K562 (cell line): ENCODE measurements around the gene MRNIP. TPM values are rescaled to one million over a fixed set of nuclear protein-coding genes. Genes with fewer than 3 reads are reported as not detected.

Source experiments
- BCL6 ChIP-seq: fragments of 250-450 bp; sonication (Bioruptor Pico); IDR thresholded peaks from 2 replicates; pipeline ENCODE4 v1.4.0; 2020
- CTCFL ChIP-seq: IDR thresholded peaks from 2 replicates; pipeline ENCODE4 v1.6.1; 2011; ENCODE audit warnings: borderline replicate concordance, low read depth, mild to moderate bottlenecking, moderate library complexity, low read length; ENCODE audit not compliant: insufficient read depth, poor library complexity, severe bottlenecking
- ELF1 ChIP-seq: fragments of 200-800 bp; sonication (Bioruptor generic); IDR thresholded peaks from 2 replicates; pipeline ENCODE4 v1.6.1; 2016; ENCODE audit warnings: missing genetic modification characterization, missing compliant biosample characterization
- ETV6 ChIP-seq, 3 experiments: fragments of 150-350 bp in 1 of 3; sonication (generic) in 1 of 3; formaldehyde crosslinking in 1 of 3; IDR thresholded peaks; 2 replicates each; pipeline versions ENCODE4 v1.6.1 to v1.8.0; 2014 to 2022; ENCODE audit warnings: borderline replicate concordance in 2 of 3, low read depth in 2 of 3, antibody characterized with exemption in 1 of 3, low read length in 1 of 3, mild to moderate bottlenecking in 1 of 3, missing genetic modification reagents in 1 of 3
- GTF2E2 ChIP-seq: fragments of 200-800 bp; sonication (Bioruptor generic); IDR thresholded peaks from 2 replicates; pipeline ENCODE4 v1.6.1; 2016; ENCODE audit warnings: missing genetic modification characterization, missing compliant biosample characterization
- HDAC3 ChIP-seq: fragments of 450-650 bp; IDR thresholded peaks from 2 replicates; pipeline ENCODE4 v1.6.1; 2018; ENCODE audit warnings: borderline replicate concordance, mild to moderate bottlenecking, moderate library complexity; ENCODE audit not compliant: partially characterized antibody
- HNRNPUL1 ChIP-seq: fragments of 200-400 bp; formaldehyde crosslinking; IDR thresholded peaks from 2 replicates; pipeline ENCODE4 v1.6.1; 2017; ENCODE audit warnings: low read length
- MAZ ChIP-seq, 2 experiments: fragments of 450-650 bp in 1 of 2; sonication (generic) in 1 of 2; formaldehyde crosslinking; IDR thresholded peaks in 1 of 2; conservative IDR thresholded peaks in 1 of 2; 2 replicates each; pipeline versions ENCODE4 v1.4.0 to v1.5.0; 2020; ENCODE audit warnings: mild to moderate bottlenecking in 1 of 2, missing genetic modification reagents in 1 of 2
- NR2F6 ChIP-seq: fragments of 450-650 bp; formaldehyde crosslinking; IDR thresholded peaks from 2 replicates; pipeline ENCODE4 v1.4.0; 2020; ENCODE audit warnings: mild to moderate bottlenecking
- POLR2AphosphoS5 ChIP-seq: IDR thresholded peaks from 2 replicates; pipeline ENCODE4 v1.6.1; 2011; ENCODE audit warnings: mild to moderate bottlenecking, low read depth, low read length, moderate library complexity; ENCODE audit not compliant: control insufficient read depth, insufficient read depth
- SMARCA4 ChIP-seq: fragments of 450-650 bp; IDR thresholded peaks from 2 replicates; pipeline ENCODE4 v1.6.1; 2016
- TCF7 ChIP-seq: sonication (generic); IDR thresholded peaks from 2 replicates; pipeline ENCODE4 v1.6.1; 2016; ENCODE audit warnings: antibody characterized with exemption, borderline replicate concordance
- U2AF2 ChIP-seq: fragments of 200-400 bp; formaldehyde crosslinking; optimal IDR thresholded peaks from 2 replicates; pipeline ENCODE3; 2017; ENCODE audit warnings: low read depth, mild to moderate bottlenecking, low read length
- ZBTB43 ChIP-seq: sonication (generic); formaldehyde crosslinking; IDR thresholded peaks from 2 replicates; pipeline ENCODE4 v1.8.0; 2023; ENCODE audit warnings: mild to moderate bottlenecking, missing genetic modification reagents
- ZFP36 ChIP-seq: fragments of 150-350 bp; IDR thresholded peaks from 2 replicates; pipeline ENCODE4 v1.6.1; 2018; ENCODE audit warnings: low read length, low read depth; ENCODE audit not compliant: partially characterized antibody
- ZNF133 ChIP-seq: fragments of 250-450 bp; sonication (Bioruptor Pico); IDR thresholded peaks from 2 replicates; pipeline ENCODE4 v1.4.0; 2020; ENCODE audit warnings: mild to moderate bottlenecking
- ZNF445 ChIP-seq: fragments of 250-450 bp; sonication (Bioruptor Pico); IDR thresholded peaks from 2 replicates; pipeline ENCODE4 v1.4.0; 2020; ENCODE audit warnings: low read depth, mild to moderate bottlenecking, moderate library complexity
- ZNF717 ChIP-seq: fragments of 250-450 bp; sonication (Bioruptor Pico); IDR thresholded peaks from 2 replicates; pipeline ENCODE4 v1.5.0; 2021
- polyA plus RNA-seq, 8 experiments: library from polyadenylated mRNA; depleted of rRNA in 4 of 8; stranded (reverse) in 5 of 8; unstranded in 3 of 8; fragments of >200 nt; fragmentation: Nextera tagmentation in 2 of 8; fragmentation: Illumina TruSeq in 1 of 8; extraction: Ambion mirVana in 2 of 8; extraction: Trizol in 1 of 8; gene quantifications; 2 replicates each; pipeline versions ENCODE4 v1.2.1 to v1.2.3, GENCODE V29; 2011 to 2014; ENCODE audit warnings: inconsistent platforms in 1 of 8, missing spikeins in 1 of 8
- total RNA-seq, 7 experiments: library from RNA; depleted of rRNA in 6 of 7; stranded (reverse); fragments of >200 nt in 6 of 7; fragmentation: Illumina TruSeq in 2 of 7; extraction: Trizol in 2 of 7; gene quantifications; 2 replicates each; pipeline versions ENCODE4 v1.2.1 to v1.2.3, GENCODE V29; 2011 to 2021; ENCODE audit warnings: low replicate concordance in 1 of 7
- TF ChIP-seq, protein P1 (sequence below), 2 experiments: fragments of 450-650 bp; IDR thresholded peaks; 2 replicates each; pipeline ENCODE4 v1.6.1; 2018; ENCODE audit warnings: mild to moderate bottlenecking in 2 of 2, low read depth in 1 of 2; ENCODE audit not compliant: partially characterized antibody in 2 of 2

MRNIP gene
- total and polyA plus RNA-seq, 9 of the 15 experiments (the other 6 are each of a cell fraction or from before 2014, with no cell fraction given): 3.6 to 39.0 (median 16.8) TPM

GRCh38 chr5:179819296-179820126 is 39.1 kb downstream of the MRNIP start (continued):
- TF ChIP-seq, protein P1, sequence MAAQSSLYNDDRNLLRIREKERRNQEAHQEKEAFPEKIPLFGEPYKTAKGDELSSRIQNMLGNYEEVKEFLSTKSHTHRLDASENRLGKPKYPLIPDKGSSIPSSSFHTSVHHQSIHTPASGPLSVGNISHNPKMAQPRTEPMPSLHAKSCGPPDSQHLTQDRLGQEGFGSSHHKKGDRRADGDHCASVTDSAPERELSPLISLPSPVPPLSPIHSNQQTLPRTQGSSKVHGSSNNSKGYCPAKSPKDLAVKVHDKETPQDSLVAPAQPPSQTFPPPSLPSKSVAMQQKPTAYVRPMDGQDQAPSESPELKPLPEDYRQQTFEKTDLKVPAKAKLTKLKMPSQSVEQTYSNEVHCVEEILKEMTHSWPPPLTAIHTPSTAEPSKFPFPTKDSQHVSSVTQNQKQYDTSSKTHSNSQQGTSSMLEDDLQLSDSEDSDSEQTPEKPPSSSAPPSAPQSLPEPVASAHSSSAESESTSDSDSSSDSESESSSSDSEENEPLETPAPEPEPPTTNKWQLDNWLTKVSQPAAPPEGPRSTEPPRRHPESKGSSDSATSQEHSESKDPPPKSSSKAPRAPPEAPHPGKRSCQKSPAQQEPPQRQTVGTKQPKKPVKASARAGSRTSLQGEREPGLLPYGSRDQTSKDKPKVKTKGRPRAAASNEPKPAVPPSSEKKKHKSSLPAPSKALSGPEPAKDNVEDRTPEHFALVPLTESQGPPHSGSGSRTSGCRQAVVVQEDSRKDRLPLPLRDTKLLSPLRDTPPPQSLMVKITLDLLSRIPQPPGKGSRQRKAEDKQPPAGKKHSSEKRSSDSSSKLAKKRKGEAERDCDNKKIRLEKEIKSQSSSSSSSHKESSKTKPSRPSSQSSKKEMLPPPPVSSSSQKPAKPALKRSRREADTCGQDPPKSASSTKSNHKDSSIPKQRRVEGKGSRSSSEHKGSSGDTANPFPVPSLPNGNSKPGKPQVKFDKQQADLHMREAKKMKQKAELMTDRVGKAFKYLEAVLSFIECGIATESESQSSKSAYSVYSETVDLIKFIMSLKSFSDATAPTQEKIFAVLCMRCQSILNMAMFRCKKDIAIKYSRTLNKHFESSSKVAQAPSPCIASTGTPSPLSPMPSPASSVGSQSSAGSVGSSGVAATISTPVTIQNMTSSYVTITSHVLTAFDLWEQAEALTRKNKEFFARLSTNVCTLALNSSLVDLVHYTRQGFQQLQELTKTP (IDR thresholded peaks at IDR 0.05; ENCODE audit: low read depth in 1 of 2, partially characterized antibody in 2 of 2): no peak
- no peak for TF ChIP-seq ETV6 (IDR thresholded peaks at IDR 0.05; ENCODE audit: borderline replicate concordance in 1 of 2, low read depth in 2 of 2, low read length in 1 of 2)
- no peak for TF ChIP-seq ETV6 (CRISPR knock-in tag; IDR thresholded peaks at IDR 0.05; ENCODE audit: borderline replicate concordance)
- no peak for TF ChIP-seq U2AF2
- no peak for TF ChIP-seq GTF2E2 (tag)
- no peak for TF ChIP-seq CTCFL
- TF ChIP-seq ZFP36: no peak
- peak in 1 of 2 experiments; percentile 76; a peak in 3 of 4 replicates for TF ChIP-seq MAZ (CRISPR knock-in tag; conservative IDR thresholded peaks at IDR 0.05 in 1 of 2, IDR thresholded peaks at IDR 0.05 in 1 of 2)
- TF ChIP-seq ZNF445 (CRISPR knock-in tag): 0 out of 2 replicates have a peak, but pooled peaks have one; percentile 61
- TF ChIP-seq TCF7: no peak
- TF ChIP-seq ZNF717: peak; percentile 14; the same call in 1 of the 2 replicates
- TF ChIP-seq ELF1: peak; percentile 18; the same call in 1 of the 2 replicates
- TF ChIP-seq HNRNPUL1: no peak
- TF ChIP-seq HDAC3: peak; percentile 3
- no peak for TF ChIP-seq ZBTB43 (CRISPR knock-in tag)
- TF ChIP-seq SMARCA4: no peak
- peak; percentile 19; the same call in 1 of the 2 replicates for TF ChIP-seq BCL6 (CRISPR knock-in tag)
- peak; percentile 87; the same call in 1 of the 2 replicates for TF ChIP-seq NR2F6 (CRISPR knock-in tag)
- no peak; the same call in 1 of the 2 replicates for TF ChIP-seq POLR2AphosphoS5
- peak; percentile 91; the same call in 1 of the 2 replicates for TF ChIP-seq ZNF133 (CRISPR knock-in tag)
